GM12878 (cell line): ENCODE data around the gene FLII. TPM values are rescaled to one million over a fixed set of nuclear protein-coding genes. Genes with fewer than 3 reads are reported as not detected.

Experiments used
- ATAC-seq: fragments of 200-7000 bp; cut with Tn5 transposase; 3 replicates; pipeline ENCODE4 v1.9.1; 2020; ENCODE audit warnings: mild to moderate bottlenecking, moderate library complexity
- BruUV-seq: library from RNA; stranded (reverse); fragments of 400-500 nt; replicated peaks from 2 replicates; lab custom pipeline; 2021; lab: Mats Ljungman, UMichigan
- CTCF ChIA-PET: fragments of 300-600 bp; sonication (Branson Sonifier 250); formaldehyde crosslinking; extraction: SDS; loops from one replicate; lab custom pipeline; 2021; ENCODE audit warnings: inconsistent platforms; lab: Yijun Ruan, JAX
- POLR2A ChIA-PET: fragments of 350-600 bp; formaldehyde crosslinking; extraction: SDS; loops from one replicate; lab custom pipeline; 2021; ENCODE audit warnings: inconsistent platforms; lab: Charles Lee
- RAD21 ChIA-PET: fragments of 300-600 bp; sonication (Branson Sonifier 250); formaldehyde crosslinking; loops from one replicate; lab custom pipeline; 2023; ENCODE audit warnings: antibody characterized with exemption; ENCODE audit not compliant: unreplicated experiment; lab: Charles Lee
- SMC1A ChIA-PET: fragments of 300-600 bp; sonication (Branson Sonifier 250); formaldehyde crosslinking; loops from one replicate; lab custom pipeline; 2023; ENCODE audit not compliant: unreplicated experiment, uncharacterized antibody; lab: Charles Lee
- DNase-seq: peaks from one replicate; pipeline ENCODE4 v3.0.0-alpha.2; 2011; ENCODE audit warnings: low read depth, low spot score
- FAIRE-seq: peaks from 3 replicates; lab custom pipeline; 2011; peaks lifted over from hg19 to GRCh38; lab: Jason Lieb, UNC
- H2AFZ ChIP-seq: 2 replicates; pipeline ENCODE4 v1.6.0; 2011; ENCODE audit warnings: low read depth, low read length, control low read depth; ENCODE audit not compliant: control insufficient read depth
- H3K27ac ChIP-seq: 2 replicates; pipeline ENCODE4 v1.5.1; 2011; ENCODE audit warnings: control low read depth; ENCODE audit not compliant: control insufficient read depth, insufficient read depth
- H3K27me3 ChIP-seq, 2 experiments: replicated peaks in 1 of 2; 2 replicates each; pipeline versions ENCODE4 v1.6.0 to v1.6.1; 2011; ENCODE audit warnings: low read length in 1 of 2; ENCODE audit not compliant: control insufficient read depth in 2 of 2, insufficient read depth in 2 of 2
- H3K36me3 ChIP-seq, 2 experiments: 2 replicates each; pipeline ENCODE4 v1.5.1; 2011; ENCODE audit warnings: low read length in 1 of 2; ENCODE audit not compliant: control insufficient read depth in 2 of 2, insufficient read depth in 2 of 2
- H3K4me1 ChIP-seq: 2 replicates; pipeline ENCODE4 v1.6.1; 2011; ENCODE audit warnings: mild to moderate bottlenecking, low read length, moderate library complexity, mixed read lengths; ENCODE audit not compliant: control insufficient read depth, insufficient read depth
- H3K4me2 ChIP-seq: 2 replicates; pipeline ENCODE4 v1.6.0; 2011; ENCODE audit warnings: control low read depth; ENCODE audit not compliant: control insufficient read depth, insufficient read depth
- H3K4me3 ChIP-seq: fragments of 200-600 bp; sonication (generic); 2 replicates; pipeline ENCODE4 v1.5.1; 2016
- H3K79me2 ChIP-seq: 2 replicates; pipeline ENCODE4 v1.6.0; 2011; ENCODE audit warnings: low read length; ENCODE audit not compliant: control insufficient read depth, insufficient read depth
- H3K9ac ChIP-seq: 2 replicates; pipeline ENCODE4 v1.8.0; 2011; ENCODE audit warnings: low read length, control low read depth, mixed read lengths; ENCODE audit not compliant: control insufficient read depth, insufficient read depth
- H3K9me3 ChIP-seq: replicated peaks from 3 replicates; pipeline ENCODE4 v1.5.1; 2011; ENCODE audit warnings: mild to moderate bottlenecking, low read length; ENCODE audit not compliant: control insufficient read depth, insufficient read depth
- H4K20me1 ChIP-seq: 2 replicates; pipeline ENCODE4 v1.6.0; 2011; ENCODE audit not compliant: control insufficient read depth, insufficient read depth
- ASH2L ChIP-seq: fragments of 300-600, 200-600 bp; sonication (generic); IDR thresholded peaks from 2 replicates; pipeline ENCODE4 v1.6.1; 2017; ENCODE audit warnings: low read depth, mild to moderate bottlenecking, borderline replicate concordance
- CUX1 ChIP-seq: IDR thresholded peaks from 2 replicates; pipeline ENCODE4 v1.6.1; 2012; ENCODE audit warnings: improper control_type of control experiment, low read depth, low read length; ENCODE audit not compliant: insufficient replicate concordance
- IKZF1 ChIP-seq: fragments of 450-650 bp; conservative IDR thresholded peaks from 2 replicates; pipeline ENCODE4 v1.6.1; 2017; ENCODE audit warnings: antibody characterized with exemption, mild to moderate bottlenecking
- JUNB ChIP-seq: IDR thresholded peaks from 2 replicates; pipeline ENCODE4 v1.6.1; 2016; ENCODE audit warnings: antibody characterized with exemption, mild to moderate bottlenecking
- KAT2A ChIP-seq: conservative IDR thresholded peaks from 2 replicates; pipeline ENCODE4 v1.6.1; 2011; ENCODE audit warnings: low read depth, low read length; ENCODE audit not compliant: control insufficient read depth
- NBN ChIP-seq: fragments of 450-650 bp; IDR thresholded peaks from 2 replicates; pipeline ENCODE4 v1.6.1; 2016
- RBBP5 ChIP-seq: fragments of 200-600 bp; sonication (generic); conservative IDR thresholded peaks from 2 replicates; pipeline ENCODE4 v1.6.1; 2016
- STAT1 ChIP-seq: fragments of 450-650 bp; conservative IDR thresholded peaks from 2 replicates; pipeline ENCODE4 v1.6.1; 2014; ENCODE audit warnings: antibody characterized with exemption, mild to moderate bottlenecking
- ZBED1 ChIP-seq: IDR thresholded peaks from 2 replicates; pipeline ENCODE4 v1.6.1; 2016; ENCODE audit warnings: borderline replicate concordance
- WGBS: methylation state at CpG from one replicate; pipeline ENCODE4 v1.1.6; 2016; ENCODE audit warnings: low lambda C conversion rate; ENCODE audit not compliant: insufficient replicate concordance, insufficient coverage; ENCODE audit errors: missing lambda C conversion rate; 5-methylcytosine and 5-hydroxymethylcytosine counted together
- in situ Hi-C: fragments of 300-500 bp; cut with MboI; formaldehyde crosslinking; loops from 9 replicates; pipeline ENCODE4 v1.14.3; 2018; ENCODE audit warnings: mixed read lengths
- intact Hi-C: fragments of 100-400 bp; cut with micrococcal nuclease; formaldehyde crosslinking; loops from one replicate; pipeline ENCODE4 v1.14.2; 2022; ENCODE audit not compliant: unreplicated experiment
- polyA plus RNA-seq, 11 experiments: library from polyadenylated mRNA; depleted of rRNA in 4 of 11; unstranded in 6 of 11; stranded (reverse) in 5 of 11; fragments of >200 nt; fragmentation: Nextera tagmentation in 4 of 11; fragmentation: Illumina TruSeq in 1 of 11; extraction: Ambion mirVana in 4 of 11; extraction: Trizol in 1 of 11; gene quantifications; 1 replicate in 1 of 11; 2 replicates in 10 of 11; pipeline versions ENCODE4 v1.2.1 to v1.2.3, GENCODE V29; 2011 to 2016; ENCODE audit warnings: inconsistent platforms in 2 of 11, missing spikeins in 2 of 11, low read depth in 1 of 11
- total RNA-seq, 4 experiments: library from RNA; depleted of rRNA in 3 of 4; stranded (reverse); fragments of >200 nt in 3 of 4; fragmentation: Illumina TruSeq in 1 of 4; extraction: Trizol in 1 of 4; gene quantifications; 2 replicates each; pipeline versions ENCODE4 v1.2.1 to v1.2.3, GENCODE V29; 2013 to 2021

The FLII gene
- total and polyA plus RNA-seq, 10 of the 15 experiments (the other 5 are each of a cell fraction or from before 2014, with no cell fraction given): 22.2 to 200 (median 121) TPM

DNA sequence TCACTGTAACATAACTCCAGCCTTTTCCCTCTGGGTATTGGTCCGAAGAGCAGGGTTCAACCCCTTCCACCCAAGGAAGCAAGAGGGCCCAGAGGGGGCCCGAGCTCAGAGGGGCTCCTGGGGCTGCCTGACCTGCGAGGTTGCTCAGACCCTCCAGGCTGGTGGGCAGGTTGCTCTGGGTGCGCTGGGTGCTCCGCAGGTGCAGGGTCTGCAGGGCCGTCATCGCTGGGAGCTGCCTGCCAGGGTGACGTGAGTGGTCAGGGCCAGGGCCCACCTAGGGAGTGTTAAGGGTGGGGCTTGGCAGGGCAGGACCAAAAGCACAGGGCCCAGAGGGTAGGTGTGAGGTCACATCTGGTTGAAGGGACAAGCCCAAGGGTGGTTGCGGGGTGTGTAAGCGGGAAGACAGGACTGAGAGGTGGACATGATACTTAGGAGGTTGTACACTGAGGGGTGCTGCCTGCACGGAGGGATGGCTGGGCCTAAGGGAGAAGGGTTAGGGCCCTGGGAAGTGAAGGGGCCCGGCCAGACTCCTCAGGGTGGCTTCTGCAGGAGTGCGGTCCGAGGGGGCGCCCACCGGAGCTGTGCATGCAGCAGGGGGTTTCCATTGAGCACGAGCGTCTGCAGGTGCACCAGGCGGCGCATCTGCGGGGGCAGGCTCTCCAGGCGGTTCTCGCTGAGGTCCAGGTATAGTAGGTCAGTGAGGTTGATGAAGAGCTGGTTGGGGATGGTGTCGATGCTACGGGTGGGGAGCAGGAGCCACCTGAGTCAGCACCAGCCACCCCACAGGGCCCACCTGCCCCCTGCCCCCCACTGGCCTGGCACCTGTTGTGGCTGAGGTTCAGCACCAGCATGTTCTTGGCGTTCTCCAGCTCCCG lies 4.4 kb downstream of the FLII start:
- no TSS peak for BruUV-seq
- H3K27ac ChIP-seq: no peak overlapping the region
- H4K20me1 ChIP-seq: no peaks in the 10 kb centered on the region
- TF ChIP-seq KAT2A (no peak), NBN (no peak), STAT1 (no peak), ASH2L (no peak), RBBP5 (no peak), JUNB (no peak), CUX1 (no peak), IKZF1 (no peak), ZBED1 (no peak)
- FAIRE-seq: no peak
- H3K27me3 ChIP-seq: no peaks in the 10 kb centered on the region
- 97% methylated on average over 27 of the region's 27 CpGs for WGBS
- POLR2A ChIA-PET: no interaction called here
- no peak overlapping the region for H3K9ac ChIP-seq
- no peaks in the 10 kb centered on the region for H3K9me3 ChIP-seq
- H3K4me2 ChIP-seq: no peak overlapping the region
- RAD21 ChIA-PET: no interaction called here
- intact Hi-C loops (no loop called here), in situ Hi-C loops (no loop called here)
- peaks cover 14% of the 10 kb centered on the region for H3K79me2 ChIP-seq
- peaks cover 7% of the 10 kb centered on the region for H3K4me1 ChIP-seq
- DNase-seq: no peak
- peaks cover 11 to 23% of the 10 kb centered on the region in 2 experiments for H3K36me3 ChIP-seq
- SMC1A ChIA-PET: no interaction called here
- H2AFZ ChIP-seq: no peak overlapping the region
- no peak for ATAC-seq
- CTCF ChIA-PET: no interaction called here
- no peak overlapping the region for H3K4me3 ChIP-seq
